BE2C (cell line): ENCODE measurements around the gene COL4A2.
A peak's percentile ranks its signal among the peaks of the same experiment; 100 is the strongest.

Experiments used
- DNase-seq: peaks from one replicate; pipeline ENCODE4 v3.0.0-alpha.2; 2020
- H3K27me3 ChIP-seq: fragments of 250-450 bp; sonication (Bioruptor Pico); 2 replicates; pipeline ENCODE4 v1.5.1; 2020; ENCODE audit warnings: mild to moderate bottlenecking
- H3K36me3 ChIP-seq: fragments of 250-450 bp; sonication (Bioruptor Pico); 2 replicates; pipeline ENCODE4 v1.5.1; 2020; ENCODE audit warnings: mild to moderate bottlenecking
- H3K4me1 ChIP-seq: fragments of 250-450 bp; sonication (Bioruptor Pico); 2 replicates; pipeline ENCODE4 v1.5.1; 2020
- H3K4me3 ChIP-seq: 2 replicates; pipeline ENCODE4 v1.5.1; 2011; ENCODE audit warnings: low read depth, low read length
- H3K9me3 ChIP-seq: fragments of 250-450 bp; sonication (Bioruptor Pico); 2 replicates; pipeline ENCODE4 v1.5.1; 2020
- TF ChIP-seq, protein P1 (sequence below): IDR thresholded peaks from 2 replicates; pipeline ENCODE4 v1.5.1; 2012; ENCODE audit warnings: mild to moderate bottlenecking, low read depth, low read length

COL4A2 gene

DNA sequence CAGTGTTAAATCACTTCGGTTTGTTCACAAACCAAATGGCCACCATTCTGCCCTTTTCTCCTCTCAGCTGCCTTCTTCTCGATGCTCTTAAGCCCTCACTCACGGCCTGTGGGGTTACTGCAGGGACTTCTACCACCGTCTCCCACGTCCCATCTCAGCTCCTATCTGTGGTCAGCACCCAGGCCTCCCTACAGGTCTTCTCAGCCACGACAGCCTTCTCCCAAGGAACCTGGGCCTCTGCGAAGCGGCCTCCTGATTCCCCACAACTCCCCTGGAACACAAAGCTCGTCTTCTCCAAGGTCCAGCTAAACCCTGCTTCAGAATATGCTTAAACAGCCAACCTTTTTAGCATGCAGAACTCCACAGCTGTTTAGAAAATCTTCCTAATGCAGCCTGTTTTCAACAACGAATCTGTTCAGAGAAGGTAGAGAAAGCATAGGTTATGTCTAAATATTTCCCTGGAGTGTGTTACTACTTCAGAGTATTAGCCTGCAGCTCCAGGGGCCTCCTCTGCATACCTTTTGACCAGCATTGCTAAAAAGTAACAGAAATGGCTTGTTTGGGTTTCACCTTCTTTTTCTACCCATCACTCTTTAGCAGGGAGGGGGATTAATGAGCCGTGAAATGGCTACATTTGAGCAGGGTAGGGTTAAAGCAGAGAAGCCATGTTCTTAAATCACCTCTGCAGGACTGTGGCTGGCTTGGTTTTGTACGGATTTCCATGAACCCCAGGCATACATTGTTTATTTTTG is 104.0 kb downstream of the COL4A2 start:
- Histone ChIP-seq H3K9me3 (no peaks in the 10 kb centered on the region; the same call in 1 of the 2 replicates), H3K4me1 (peaks cover 4% of the 10 kb centered on the region), H3K4me3 (no peak overlapping the region), H3K27me3 (peaks cover 5% of the 10 kb centered on the region; the same call in 1 of the 2 replicates), H3K36me3 (no peaks in the 10 kb centered on the region)
- DNase-seq, result no peak
- TF ChIP-seq, protein P1, sequence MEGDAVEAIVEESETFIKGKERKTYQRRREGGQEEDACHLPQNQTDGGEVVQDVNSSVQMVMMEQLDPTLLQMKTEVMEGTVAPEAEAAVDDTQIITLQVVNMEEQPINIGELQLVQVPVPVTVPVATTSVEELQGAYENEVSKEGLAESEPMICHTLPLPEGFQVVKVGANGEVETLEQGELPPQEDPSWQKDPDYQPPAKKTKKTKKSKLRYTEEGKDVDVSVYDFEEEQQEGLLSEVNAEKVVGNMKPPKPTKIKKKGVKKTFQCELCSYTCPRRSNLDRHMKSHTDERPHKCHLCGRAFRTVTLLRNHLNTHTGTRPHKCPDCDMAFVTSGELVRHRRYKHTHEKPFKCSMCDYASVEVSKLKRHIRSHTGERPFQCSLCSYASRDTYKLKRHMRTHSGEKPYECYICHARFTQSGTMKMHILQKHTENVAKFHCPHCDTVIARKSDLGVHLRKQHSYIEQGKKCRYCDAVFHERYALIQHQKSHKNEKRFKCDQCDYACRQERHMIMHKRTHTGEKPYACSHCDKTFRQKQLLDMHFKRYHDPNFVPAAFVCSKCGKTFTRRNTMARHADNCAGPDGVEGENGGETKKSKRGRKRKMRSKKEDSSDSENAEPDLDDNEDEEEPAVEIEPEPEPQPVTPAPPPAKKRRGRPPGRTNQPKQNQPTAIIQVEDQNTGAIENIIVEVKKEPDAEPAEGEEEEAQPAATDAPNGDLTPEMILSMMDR, result no peak

DNA sequence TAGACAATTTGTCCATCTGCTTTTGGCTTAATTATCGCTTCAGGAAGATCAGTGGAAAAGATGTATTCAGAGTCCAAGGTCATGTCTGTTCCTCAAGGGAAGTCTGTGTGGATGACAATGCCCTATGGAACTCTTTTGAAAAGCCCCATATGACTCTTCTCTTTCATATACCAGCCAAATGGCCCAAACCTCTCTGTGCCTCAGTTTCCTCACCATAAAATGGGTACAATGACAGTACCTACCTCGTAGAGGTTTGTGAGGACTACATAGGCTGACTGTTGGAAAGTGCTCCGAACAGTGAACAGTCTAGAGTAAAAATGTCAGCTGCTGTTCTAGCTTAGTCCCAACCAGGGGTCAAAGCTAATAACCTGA is 104.6 kb downstream of the COL4A2 start:
- TF ChIP-seq, protein P1, result no peak
- no peak for DNase-seq
- Histone ChIP-seq H3K4me1 (peaks cover 4% of the 10 kb centered on the region), H3K27me3 (peaks cover 5% of the 10 kb centered on the region; the same call in 1 of the 2 replicates), H3K36me3 (no peaks in the 10 kb centered on the region), H3K4me3 (no peak overlapping the region; the same call in 1 of the 2 replicates), H3K9me3 (no peaks in the 10 kb centered on the region; the same call in 1 of the 2 replicates)

DNA sequence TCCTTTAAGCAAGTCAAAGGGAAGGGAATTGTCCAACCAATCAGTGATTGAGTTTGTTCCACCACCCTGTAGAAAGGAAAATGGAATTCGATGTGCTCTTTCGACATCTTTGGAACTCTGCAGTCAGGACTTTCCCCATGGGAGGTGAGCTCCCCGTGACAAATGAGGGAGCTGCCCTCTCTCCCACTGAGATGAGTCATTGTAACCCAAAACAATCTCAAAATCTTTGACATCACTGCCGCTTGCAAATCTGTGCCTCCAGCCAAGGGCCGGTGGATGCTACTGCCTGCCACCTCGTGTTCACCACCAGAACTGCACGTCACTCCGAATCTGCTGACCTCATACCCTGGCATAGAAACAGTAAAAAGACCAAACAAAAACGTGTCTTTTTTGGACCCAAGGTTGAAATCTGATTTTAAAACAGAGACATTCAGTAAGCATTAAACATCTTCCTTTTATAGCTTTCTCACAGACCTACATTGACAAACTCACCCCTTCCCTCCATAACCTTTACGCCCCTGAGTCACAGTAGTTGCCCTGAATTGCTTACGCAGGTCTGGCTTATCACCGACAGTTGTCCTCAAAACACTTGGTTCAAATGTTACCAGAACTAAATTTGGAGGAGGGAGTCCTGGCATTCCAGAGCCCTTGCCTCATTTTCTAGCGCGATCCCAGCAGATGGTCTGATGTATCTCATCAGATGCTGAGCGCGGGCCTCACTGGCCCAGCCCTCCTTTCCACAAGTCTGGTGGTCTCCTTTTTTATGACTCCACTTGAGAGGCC is 105.2 kb downstream of the COL4A2 start:
- peaks cover 4% of the 10 kb centered on the region for H3K4me1 ChIP-seq
- H3K9me3 ChIP-seq, result no peaks in the 10 kb centered on the region; the same call in 1 of the 2 replicates
- peak; percentile 77 for DNase-seq
- no peaks in the 10 kb centered on the region for H3K27me3 ChIP-seq
- H3K36me3 ChIP-seq, result no peaks in the 10 kb centered on the region
- TF ChIP-seq, protein P1, result peak; percentile 93
- peak overlapping the region; percentile 8; the same call in 1 of the 2 replicates for H3K4me3 ChIP-seq

GRCh38 chr13:110413016-110413675 is 106.1 kb downstream of the COL4A2 start:
- Histone ChIP-seq H3K4me3 (no peak overlapping the region), H3K9me3 (no peaks in the 10 kb centered on the region; the same call in 1 of the 2 replicates), H3K36me3 (no peaks in the 10 kb centered on the region), H3K4me1 (peaks cover 4% of the 10 kb centered on the region), H3K27me3 (no peaks in the 10 kb centered on the region)
- TF ChIP-seq, protein P1, result no peak
- DNase-seq, result no peak

DNA sequence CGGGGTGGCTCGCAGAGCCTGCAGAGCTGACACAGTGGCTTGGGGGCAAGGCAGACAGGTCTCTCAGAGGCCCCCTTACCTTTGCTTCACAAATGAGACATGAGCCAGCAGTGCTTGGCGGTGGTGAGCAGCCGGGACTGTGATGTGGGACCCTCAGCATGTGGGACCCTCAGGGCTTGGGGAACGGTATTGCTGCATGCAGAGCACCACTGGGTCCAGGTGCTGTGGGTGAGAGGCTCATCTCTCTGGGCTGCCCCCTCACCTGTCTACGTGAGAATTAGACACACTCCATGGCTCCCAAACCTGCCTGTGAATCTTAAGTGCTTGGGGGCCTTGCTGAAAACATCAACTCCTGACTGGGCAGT is 106.6 kb downstream of the COL4A2 start:
- no peak for DNase-seq
- TF ChIP-seq, protein P1, result no peak
- H3K4me1 ChIP-seq, result peaks cover 4% of the 10 kb centered on the region
- H3K36me3 ChIP-seq, result no peaks in the 10 kb centered on the region
- H3K27me3 ChIP-seq, result no peaks in the 10 kb centered on the region
- no peaks in the 10 kb centered on the region; the same call in 1 of the 2 replicates for H3K9me3 ChIP-seq
- H3K4me3 ChIP-seq, result no peak overlapping the region
